GM19452 (cell line): ENCODE data around the gene MYCN.
"Not testable (repeated sequence)": the region's sequence is repeated elsewhere in the genome, so short reads cannot be mapped to it uniquely, and the experiment has no call there.

Source experiments
- ATAC-seq: cut with Tn5 transposase; IDR thresholded peaks from one replicate; pipeline ENCODE4 v1.9.1; 2021; ENCODE audit not compliant: unreplicated experiment

MYCN gene

GRCh38 chr2:15942711-15943345 lies 2.5 kb downstream of the MYCN start:
- ATAC-seq, result no peak

DNA sequence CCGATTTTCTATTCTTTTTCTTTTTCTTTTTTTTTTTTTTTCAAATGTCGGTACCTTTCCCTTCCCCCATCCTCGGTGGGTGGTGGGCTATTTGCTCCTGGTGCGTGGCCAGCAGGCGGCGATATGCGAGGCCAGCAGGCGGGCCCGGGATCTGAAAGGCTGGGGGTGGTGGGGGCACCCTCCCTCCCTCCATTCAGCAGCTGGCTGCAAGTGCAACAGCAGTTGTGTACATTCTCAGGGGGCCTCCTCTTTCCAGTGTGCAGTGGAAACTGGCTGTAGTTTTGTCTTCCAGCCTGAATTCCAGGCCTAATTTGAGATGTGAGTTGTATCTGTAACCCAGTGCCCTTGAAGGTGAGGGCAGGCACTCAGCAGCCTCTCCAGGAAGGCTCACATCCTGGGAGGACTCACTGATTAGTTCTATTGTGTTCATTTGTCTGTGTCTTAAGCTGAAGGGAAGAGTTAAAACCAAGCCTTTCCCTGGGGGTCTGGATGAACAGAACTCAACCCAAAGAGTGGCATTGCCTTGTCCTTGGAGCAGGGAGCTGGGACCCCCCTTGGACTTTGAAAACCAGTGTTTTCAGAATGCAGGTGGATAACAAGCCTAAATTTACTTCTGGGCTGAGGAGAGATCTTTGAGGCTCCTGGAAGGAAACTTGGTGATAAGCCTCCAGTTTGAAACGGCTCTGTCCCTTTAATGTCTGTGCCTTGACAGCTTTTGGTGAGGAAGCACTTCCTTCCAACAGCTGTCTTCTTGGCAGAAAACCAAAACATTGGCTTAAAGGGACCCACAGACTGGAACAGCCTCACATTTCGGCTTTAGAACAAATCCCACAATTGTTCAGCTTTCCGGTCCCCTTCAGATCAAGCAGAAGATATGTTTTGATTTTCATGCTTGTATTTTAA lies 3.3 kb downstream of the MYCN start:
- ATAC-seq, result no peak

DNA sequence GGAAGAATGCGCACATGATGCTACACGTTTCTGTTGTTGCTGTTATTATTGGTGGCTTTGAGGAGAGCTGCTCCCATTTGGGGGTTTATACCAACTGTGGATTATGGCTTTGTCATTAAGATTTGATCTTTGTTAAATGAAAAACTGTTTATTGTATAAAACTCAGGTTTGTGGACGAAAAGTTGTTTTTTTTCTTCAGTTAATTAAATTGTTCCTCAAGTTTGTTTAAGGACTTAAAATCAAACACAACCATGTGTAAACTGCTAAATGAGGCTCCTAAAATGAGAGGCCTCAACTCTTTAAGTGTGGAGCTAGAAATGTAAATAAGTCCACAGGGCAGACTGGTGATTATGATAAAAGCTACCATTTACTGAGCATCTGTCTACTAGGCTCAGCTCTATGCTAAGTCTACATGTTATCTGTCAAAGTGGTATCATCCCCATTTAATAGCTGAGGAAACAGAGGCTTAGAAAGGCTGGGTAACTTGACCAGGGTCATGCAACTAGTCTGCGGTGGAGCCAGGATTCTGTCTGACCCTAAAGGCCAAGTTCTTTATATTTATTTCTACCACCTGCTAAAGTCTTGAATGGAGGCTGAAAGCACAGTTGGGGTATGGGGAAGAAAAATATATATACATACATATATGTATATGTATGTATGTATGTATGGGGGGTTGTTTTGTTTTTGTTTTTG lies 4.1 kb downstream of the MYCN start:
- ATAC-seq, result no peak

DNA sequence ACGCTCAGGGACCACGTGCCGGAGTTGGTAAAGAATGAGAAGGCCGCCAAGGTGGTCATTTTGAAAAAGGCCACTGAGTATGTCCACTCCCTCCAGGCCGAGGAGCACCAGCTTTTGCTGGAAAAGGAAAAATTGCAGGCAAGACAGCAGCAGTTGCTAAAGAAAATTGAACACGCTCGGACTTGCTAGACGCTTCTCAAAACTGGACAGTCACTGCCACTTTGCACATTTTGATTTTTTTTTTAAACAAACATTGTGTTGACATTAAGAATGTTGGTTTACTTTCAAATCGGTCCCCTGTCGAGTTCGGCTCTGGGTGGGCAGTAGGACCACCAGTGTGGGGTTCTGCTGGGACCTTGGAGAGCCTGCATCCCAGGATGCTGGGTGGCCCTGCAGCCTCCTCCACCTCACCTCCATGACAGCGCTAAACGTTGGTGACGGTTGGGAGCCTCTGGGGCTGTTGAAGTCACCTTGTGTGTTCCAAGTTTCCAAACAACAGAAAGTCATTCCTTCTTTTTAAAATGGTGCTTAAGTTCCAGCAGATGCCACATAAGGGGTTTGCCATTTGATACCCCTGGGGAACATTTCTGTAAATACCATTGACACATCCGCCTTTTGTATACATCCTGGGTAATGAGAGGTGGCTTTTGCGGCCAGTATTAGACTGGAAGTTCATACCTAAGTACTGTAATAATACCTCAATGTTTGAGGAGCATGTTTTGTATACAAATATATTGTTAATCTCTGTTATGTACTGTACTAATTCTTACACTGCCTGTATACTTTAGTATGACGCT lies 5.8 kb downstream of the MYCN start:
- ATAC-seq, result no peak

DNA sequence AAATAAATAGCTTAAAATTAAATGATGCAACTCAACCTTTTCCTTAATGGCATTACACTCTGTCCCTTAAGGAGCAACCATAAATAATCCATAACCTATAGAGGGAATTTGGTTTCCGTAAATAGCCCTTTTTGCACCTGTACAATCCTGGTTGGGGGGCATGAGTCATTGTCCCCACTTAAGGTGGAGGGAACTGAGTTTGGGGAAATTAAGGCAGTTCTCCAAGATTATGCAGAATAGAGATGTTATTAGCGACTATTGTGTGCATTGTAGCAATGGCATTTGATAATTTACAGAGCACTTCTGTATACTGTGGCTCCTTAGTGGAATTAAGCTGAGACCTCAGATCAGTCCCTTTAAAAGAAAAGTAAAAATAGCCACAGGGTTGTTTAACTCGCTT lies 6.6 kb downstream of the MYCN start:
- ATAC-seq, result no peak

DNA sequence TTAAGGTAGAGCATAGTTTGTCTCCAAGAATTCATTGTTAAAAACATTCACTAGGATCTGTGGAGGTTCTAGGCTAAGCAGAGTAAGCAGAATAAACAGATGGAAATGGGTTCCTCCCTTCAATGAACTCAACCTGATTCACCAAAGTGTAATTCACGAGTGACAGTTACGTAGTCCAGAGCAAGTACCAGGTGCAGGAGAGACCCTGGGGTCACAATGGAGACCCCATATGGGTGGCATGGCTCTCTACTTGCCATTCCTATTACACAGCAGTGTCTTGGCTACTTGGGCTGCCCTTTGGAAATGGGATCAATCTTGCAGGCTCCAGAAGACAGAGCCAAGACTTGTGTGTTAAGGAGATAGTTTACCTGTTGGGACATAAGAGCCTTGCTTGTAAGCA lies 7.1 kb downstream of the MYCN start:
- ATAC-seq, result no peak

DNA sequence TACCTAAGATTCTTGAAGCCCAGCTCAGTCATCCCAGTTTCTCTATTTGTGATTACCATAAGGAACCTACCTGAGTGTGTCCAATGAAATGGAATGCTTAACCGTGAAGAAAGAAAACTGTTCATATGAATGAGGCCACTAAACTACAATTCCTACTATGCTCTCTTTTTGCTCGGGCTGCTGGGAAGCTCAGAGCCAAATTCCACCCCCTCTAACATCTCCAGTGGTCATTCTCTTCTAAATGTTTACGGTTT lies 8.3 kb downstream of the MYCN start:
- ATAC-seq, result no peak

DNA sequence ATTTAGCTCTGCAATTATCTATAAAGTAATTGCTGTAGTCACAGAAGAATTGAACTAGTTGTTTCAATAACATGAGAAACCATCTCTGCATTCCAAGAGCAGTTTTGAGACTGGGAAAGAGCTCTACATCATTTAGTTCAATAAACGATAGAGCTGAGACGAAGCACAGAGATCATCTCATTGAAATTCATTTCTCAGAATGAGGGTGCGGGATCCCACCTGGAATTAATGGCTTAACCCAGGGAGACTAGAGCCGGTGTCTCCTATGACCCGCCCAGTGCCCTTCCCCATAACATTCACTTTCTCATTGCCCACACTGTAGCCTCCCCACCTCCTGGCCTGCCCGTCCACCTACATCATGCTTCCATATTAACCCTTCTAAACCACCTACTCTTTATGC lies 8.8 kb downstream of the MYCN start:
- no peak for ATAC-seq

- no peak for ATAC-seq
Measured at GRCh38 chr2:15949551-15949950, 9.2 kb downstream of the MYCN start.

DNA sequence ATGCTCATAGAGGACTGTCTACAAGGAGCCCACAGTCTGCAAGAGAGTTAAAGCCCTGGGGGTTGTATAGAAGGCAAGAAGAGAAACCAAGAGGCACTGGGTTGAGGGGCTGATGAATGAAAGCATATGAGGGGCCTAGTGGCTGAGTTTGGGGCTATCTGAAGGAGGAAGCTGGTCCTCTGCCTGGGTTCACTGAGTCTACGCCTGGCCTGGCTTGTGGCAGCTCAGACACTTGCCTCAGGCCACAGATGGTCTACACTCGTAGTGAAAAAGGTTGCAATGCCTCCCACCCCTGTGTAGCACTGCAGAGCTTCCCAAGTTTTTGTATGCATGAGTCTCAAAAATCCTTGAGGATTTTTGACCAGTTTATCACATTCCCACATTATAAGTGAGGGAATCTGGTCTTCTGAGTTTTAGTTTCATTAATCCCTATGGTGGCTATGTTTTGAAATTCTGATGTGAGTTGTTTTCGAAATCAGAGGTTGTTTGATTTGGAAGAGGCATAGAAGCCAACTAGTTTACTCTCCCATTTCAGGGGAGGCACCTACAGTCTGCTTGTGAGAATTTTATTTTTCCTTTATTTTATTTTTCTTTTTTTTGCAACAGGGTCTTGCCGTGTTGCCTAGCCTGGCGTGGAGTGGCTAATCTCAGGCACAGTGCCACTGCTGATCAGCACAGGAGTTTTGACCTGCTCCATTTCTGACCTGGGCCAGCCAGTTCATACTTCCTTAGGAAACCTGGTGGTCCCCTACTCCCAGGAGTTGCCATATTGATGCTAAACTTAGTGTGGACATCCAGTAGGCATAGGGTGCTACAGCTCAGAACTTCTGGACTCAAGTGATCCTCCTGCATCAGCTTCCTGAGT lies 10.0 kb downstream of the MYCN start:
- ATAC-seq, result no peak

GRCh38 chr2:15951936-15952335 lies 11.6 kb downstream of the MYCN start:
- not testable (repeated sequence) for ATAC-seq

DNA sequence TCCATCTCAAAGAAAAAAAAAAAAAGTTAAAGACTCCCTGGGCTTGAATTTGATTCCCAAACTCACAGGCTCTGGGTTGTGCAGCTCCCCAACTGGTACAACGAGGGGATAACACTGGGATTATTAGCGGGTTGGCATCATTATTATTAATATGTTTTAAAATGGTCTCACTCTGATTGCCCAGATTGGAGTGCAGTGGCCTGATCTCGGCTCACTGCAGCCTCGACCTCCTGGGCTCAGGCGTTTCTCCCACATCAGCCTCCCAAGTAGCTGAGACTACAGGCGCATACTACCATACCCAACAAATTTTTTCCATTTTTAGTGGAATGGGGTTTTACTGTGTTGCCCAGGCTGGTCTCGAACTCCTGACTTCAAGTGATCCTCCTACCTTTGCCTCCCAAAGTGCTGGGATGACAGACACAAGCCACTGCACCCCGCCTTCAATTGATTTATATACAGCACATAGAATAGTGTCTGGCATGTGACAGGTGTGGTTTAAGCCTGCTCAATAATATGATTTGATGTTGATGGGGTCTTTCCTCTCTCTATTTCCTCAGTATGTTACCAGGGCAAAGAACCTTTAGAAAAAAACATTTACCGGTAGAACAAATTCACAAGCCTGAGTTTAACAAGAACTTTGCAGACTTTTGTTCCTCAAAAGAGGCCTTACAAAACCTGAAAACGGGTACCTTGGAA lies 12.2 kb downstream of the MYCN start:
- ATAC-seq, result no peak

- no peak for ATAC-seq
Measured at GRCh38 chr2:15953147-15953630, 12.8 kb downstream of the MYCN start.

DNA sequence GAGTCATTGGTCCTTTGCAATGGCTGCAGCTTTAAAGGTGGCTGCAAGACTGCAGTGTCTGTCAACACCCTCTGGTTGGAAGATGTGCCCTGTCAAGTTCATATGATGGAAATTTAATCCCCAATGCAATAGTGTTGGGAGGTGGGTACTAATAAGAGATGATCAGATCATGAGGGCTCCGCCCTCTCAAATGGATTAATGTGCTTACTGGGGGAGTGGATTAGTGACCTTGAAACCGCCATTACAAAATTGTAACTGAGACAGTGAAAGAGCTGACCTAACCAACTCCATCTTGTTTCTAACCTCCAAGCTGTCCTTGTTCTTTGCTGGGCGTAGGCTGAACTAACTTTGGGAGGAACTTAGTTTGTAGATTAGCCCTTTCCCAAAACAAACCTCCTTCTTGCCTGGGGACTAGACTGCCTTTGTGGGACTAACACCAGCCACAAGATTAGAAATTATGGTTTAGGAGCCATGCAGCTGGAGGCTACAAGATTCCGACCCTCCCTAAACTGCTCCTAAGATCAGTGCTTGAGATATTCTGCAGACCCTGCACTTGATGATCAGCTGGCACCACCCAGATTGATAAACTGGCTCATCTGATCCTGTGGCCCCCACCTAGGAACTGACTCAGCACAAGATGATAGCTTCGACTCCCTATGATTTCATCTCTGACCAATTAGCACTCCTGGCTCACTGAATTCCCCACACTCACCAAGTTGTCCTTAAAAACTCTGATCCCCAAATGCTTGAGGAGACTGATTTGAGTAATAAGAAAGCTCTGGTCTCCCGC lies 13.7 kb downstream of the MYCN start:
- ATAC-seq, result no peak

DNA sequence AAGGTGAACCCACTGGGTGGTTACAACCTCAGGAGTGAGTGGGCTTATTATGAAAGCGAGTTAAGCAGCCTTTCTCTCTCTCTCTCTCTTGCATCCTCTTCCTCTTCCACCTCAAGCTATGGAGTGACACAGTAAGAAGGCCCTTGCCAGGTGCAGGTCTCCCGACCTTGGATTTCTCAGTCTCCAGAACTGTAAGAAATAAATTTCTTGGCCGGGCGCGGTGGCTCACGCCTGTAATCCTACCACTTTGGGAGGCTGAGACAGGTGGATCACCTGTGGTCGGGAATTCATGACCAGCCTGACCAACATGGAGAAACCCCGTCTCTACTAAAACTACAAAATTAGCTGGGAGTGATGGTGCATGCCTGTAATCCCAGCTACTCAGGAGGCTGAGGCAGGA lies 14.4 kb downstream of the MYCN start:
- no peak for ATAC-seq

- ATAC-seq, result no peak
Measured at GRCh38 chr2:15955232-15955988, 15.1 kb downstream of the MYCN start.

- ATAC-seq, result no peak
Measured at GRCh38 chr2:15956230-15956629, 15.9 kb downstream of the MYCN start.
